Neural cell (in vitro differentiated cells): ENCODE measurements around the gene PUSL1. TPM values are rescaled to one million over a fixed set of nuclear protein-coding genes. Genes with fewer than 3 reads are reported as not detected.
A peak's percentile ranks its signal among the peaks of the same experiment; 100 is the strongest.

Source experiments
- H2AFZ ChIP-seq: fragments of 200-600, 300-800 bp; sonication (generic), shearing (Covaris generic); 2 replicates; pipeline ENCODE4 v1.6.0; 2014; ENCODE audit warnings: low read depth, mild to moderate bottlenecking, antibody characterized with exemption, low read length, moderate library complexity
- H3F3A ChIP-seq: fragments of 200-600 bp; shearing (Covaris generic); 2 replicates; pipeline ENCODE4 v1.6.1; 2016; ENCODE audit warnings: mild to moderate bottlenecking, moderate library complexity, mixed read lengths, antibody characterized with exemption, low read length; ENCODE audit not compliant: insufficient read depth, poor library complexity, severe bottlenecking
- H3K27ac ChIP-seq: fragments of 200-600, 300-800 bp; sonication (generic), shearing (Covaris generic); 2 replicates; pipeline ENCODE4 v1.5.1; 2014; ENCODE audit warnings: mild to moderate bottlenecking, low read length, moderate library complexity
- H3K27me3 ChIP-seq: fragments of 300-800, 200-600 bp; sonication (generic), shearing (Covaris generic); 2 replicates; pipeline ENCODE4 v1.6.0; 2014; ENCODE audit warnings: mild to moderate bottlenecking, low read depth, low read length, moderate library complexity; ENCODE audit not compliant: insufficient read depth
- H3K36me3 ChIP-seq: fragments of 300-800, 200-600 bp; sonication (generic), shearing (Covaris generic); 2 replicates; pipeline ENCODE4 v1.5.1; 2014; ENCODE audit warnings: mild to moderate bottlenecking, antibody characterized with exemption, low read length, moderate library complexity; ENCODE audit not compliant: insufficient read depth
- H3K4me2 ChIP-seq: fragments of 300-800, 200-600 bp; sonication (generic), shearing (Covaris generic); 2 replicates; pipeline ENCODE4 v1.6.0; 2014; ENCODE audit warnings: mild to moderate bottlenecking, low read length
- H3K4me3 ChIP-seq: fragments of 300-800, 200-600 bp; sonication (generic), shearing (Covaris generic); 2 replicates; pipeline ENCODE4 v1.5.1; 2014; ENCODE audit warnings: mild to moderate bottlenecking, low read length, moderate library complexity
- H3K79me2 ChIP-seq: fragments of 200-600 bp; shearing (Covaris generic); replicated peaks from 2 replicates; pipeline ENCODE4 v1.6.0; 2014; ENCODE audit warnings: mild to moderate bottlenecking, low read length, moderate library complexity; ENCODE audit not compliant: insufficient read depth
- H3K9ac ChIP-seq: fragments of 300-800, 200-600 bp; sonication (generic), shearing (Covaris generic); 2 replicates; pipeline ENCODE4 v1.6.1; 2016; ENCODE audit warnings: mild to moderate bottlenecking, low read length, mixed read lengths
- H3K9me2 ChIP-seq: fragments of 200-600 bp; shearing (Covaris generic); 2 replicates; pipeline ENCODE4 v1.6.1; 2016; ENCODE audit warnings: mild to moderate bottlenecking, low read length, mixed read lengths; ENCODE audit not compliant: insufficient read depth
- H3K9me3 ChIP-seq: fragments of 200-600, 300-800 bp; sonication (generic), shearing (Covaris generic); 2 replicates; pipeline ENCODE4 v1.6.1; 2016; ENCODE audit warnings: mild to moderate bottlenecking, mixed run types, low read length, moderate library complexity, mixed read lengths
- H4K20me1 ChIP-seq: fragments of 200-600 bp; shearing (Covaris generic); 2 replicates; pipeline ENCODE4 v1.6.1; 2016; ENCODE audit warnings: mild to moderate bottlenecking, mixed run types; ENCODE audit not compliant: insufficient read depth
- CTCF ChIP-seq: fragments of 450-650 bp; IDR thresholded peaks from 2 replicates; pipeline ENCODE4 v1.5.1; 2014; ENCODE audit warnings: antibody characterized with exemption, mild to moderate bottlenecking, moderate library complexity; ENCODE audit not compliant: poor library complexity, severe bottlenecking
- EP300 ChIP-seq: fragments of 450-650 bp; conservative IDR thresholded peaks from 2 replicates; pipeline ENCODE4 v1.6.1; 2014; ENCODE audit warnings: antibody characterized with exemption, mild to moderate bottlenecking, moderate library complexity; ENCODE audit not compliant: poor library complexity, severe bottlenecking
- EZH2 ChIP-seq: fragments of 200-600, 300-800 bp; shearing (Covaris generic), sonication (generic); IDR thresholded peaks from 2 replicates; pipeline ENCODE4 v1.6.1; 2014; ENCODE audit warnings: antibody characterized with exemption, low read length, borderline replicate concordance, mild to moderate bottlenecking; ENCODE audit not compliant: insufficient read depth, poor library complexity, severe bottlenecking
- MXI1 ChIP-seq: fragments of 450-650 bp; conservative IDR thresholded peaks from 2 replicates; pipeline ENCODE4 v1.6.1; 2014; ENCODE audit warnings: antibody characterized with exemption, mild to moderate bottlenecking; ENCODE audit not compliant: poor library complexity, severe bottlenecking
- POLR2AphosphoS5 ChIP-seq: IDR thresholded peaks from 2 replicates; pipeline ENCODE4 v1.6.1; 2012
- RAD21 ChIP-seq: fragments of 450-650 bp; conservative IDR thresholded peaks from 2 replicates; pipeline ENCODE4 v1.6.1; 2014; ENCODE audit warnings: antibody characterized with exemption, mild to moderate bottlenecking, moderate library complexity
- REST ChIP-seq: IDR thresholded peaks from 2 replicates; pipeline ENCODE4 v1.6.1; 2012; ENCODE audit warnings: borderline replicate concordance
- SMC3 ChIP-seq: fragments of 450-650 bp; conservative IDR thresholded peaks from 2 replicates; pipeline ENCODE4 v1.6.1; 2014; ENCODE audit warnings: antibody characterized with exemption, mild to moderate bottlenecking, moderate library complexity; ENCODE audit not compliant: poor library complexity
- TAF1 ChIP-seq: IDR thresholded peaks from 2 replicates; pipeline ENCODE4 v1.6.1; 2012; ENCODE audit warnings: low read depth
- polyA plus RNA-seq: library from polyadenylated mRNA; depleted of rRNA; stranded (reverse); fragments of >200 nt; gene quantifications from 2 replicates; pipeline ENCODE4 v1.2.3, GENCODE V29; 2014

The PUSL1 gene
- polyA plus RNA-seq, 1 donor from 2014 or later = 25.0 TPM

- no peak overlapping the region for H3K4me2 ChIP-seq
- no peaks in the 10 kb centered on the region for H3K9me2 ChIP-seq
- peaks cover 12% of the 10 kb centered on the region for H3K79me2 ChIP-seq
- H3K4me3 ChIP-seq = no peak overlapping the region
- H3K9me3 ChIP-seq = no peaks in the 10 kb centered on the region
- no peak overlapping the region for H2AFZ ChIP-seq
- peaks cover 13% of the 10 kb centered on the region for H4K20me1 ChIP-seq
- H3K27ac ChIP-seq = no peak overlapping the region
- H3K36me3 ChIP-seq = no peaks in the 10 kb centered on the region
- H3K27me3 ChIP-seq = no peaks in the 10 kb centered on the region
- no peak overlapping the region for H3K9ac ChIP-seq
- no peaks in the 10 kb centered on the region for H3F3A ChIP-seq
- no peak for TF ChIP-seq MXI1
- TF ChIP-seq POLR2AphosphoS5 = no peak
- TF ChIP-seq REST = no peak
- TF ChIP-seq RAD21 = no peak
- no peak for TF ChIP-seq SMC3
- TF ChIP-seq TAF1 = no peak
Observed at GRCh38 chr1:1345860-1346500, 37.6 kb downstream of the PUSL1 start.

GRCh38 chr1:1346501-1346890 is 38.1 kb downstream of the PUSL1 start:
- H3K4me3 ChIP-seq = peak overlapping the region; percentile 82
- TF ChIP-seq RAD21 = no peak
- TF ChIP-seq POLR2AphosphoS5 = no peak
- TF ChIP-seq TAF1 = no peak
- no peak for TF ChIP-seq EZH2
- no peak for TF ChIP-seq MXI1
- no peaks in the 10 kb centered on the region for H3K9me3 ChIP-seq
- no peaks in the 10 kb centered on the region for H3K27me3 ChIP-seq
- H3K9me2 ChIP-seq = no peaks in the 10 kb centered on the region
- no peak overlapping the region for H2AFZ ChIP-seq
- peaks cover 13% of the 10 kb centered on the region for H4K20me1 ChIP-seq
- no peak overlapping the region for H3K27ac ChIP-seq
- H3K79me2 ChIP-seq = peaks cover 12% of the 10 kb centered on the region
- H3K4me2 ChIP-seq = no peak overlapping the region
- H3F3A ChIP-seq = no peaks in the 10 kb centered on the region
- H3K9ac ChIP-seq = no peak overlapping the region
- H3K36me3 ChIP-seq = no peaks in the 10 kb centered on the region

GRCh38 chr1:1347026-1347595 is 38.7 kb downstream of the PUSL1 start:
- Histone ChIP-seq H3K4me3 (peak overlapping the region; percentile 82), H3K79me2 (peaks cover 12% of the 10 kb centered on the region), H3K9me3 (no peaks in the 10 kb centered on the region), H3K9me2 (no peaks in the 10 kb centered on the region), H3K27me3 (no peaks in the 10 kb centered on the region), H4K20me1 (peaks cover 13% of the 10 kb centered on the region), H2AFZ (no peak overlapping the region), H3F3A (no peaks in the 10 kb centered on the region), H3K4me2 (no peak overlapping the region), H3K27ac (no peak overlapping the region), H3K9ac (no peak overlapping the region), H3K36me3 (no peaks in the 10 kb centered on the region)
- no peak for TF ChIP-seq REST
- TF ChIP-seq SMC3 = no peak
- TF ChIP-seq MXI1 = no peak
- no peak for TF ChIP-seq EZH2
- TF ChIP-seq EP300 = no peak
- no peak for TF ChIP-seq POLR2AphosphoS5
- TF ChIP-seq RAD21 = no peak
- no peak for TF ChIP-seq CTCF
- no peak for TF ChIP-seq TAF1
